Activated T-helper 1 cell treated with anti-CD3 and anti-CD28 coated beads, Interleukin-12 subunit alpha, Interleukin-12 subunit beta, Interleukin-2, Interleukin-4 antibody, amounts not matched to agents 30 ng/mL and 10 ng/mL and 1 ng/mL, durations not matched to agents 14 hours and 24 hours and 36 hours (primary cell): Measurements from ENCODE around the gene KRTAP5-6. TPM values are rescaled to one million over a fixed set of nuclear protein-coding genes. Genes with fewer than 3 reads are reported as not detected.

Experiments used
- DNase-seq: peaks from one replicate; pipeline ENCODE4 v3.0.0; 2021; ENCODE audit warnings: low spot score
- H3K27ac Mint-ChIP-seq: one replicate; pipeline ENCODE4 v1.8.0; 2021; ENCODE audit warnings: mild to moderate bottlenecking, mixed read lengths
- H3K27me3 Mint-ChIP-seq: one replicate; pipeline ENCODE4 v1.8.0; 2022; ENCODE audit warnings: mild to moderate bottlenecking, moderate library complexity, mixed read lengths; ENCODE audit not compliant: insufficient read depth
- H3K36me3 Mint-ChIP-seq: one replicate; pipeline ENCODE4 v1.8.0; 2021; ENCODE audit warnings: low read depth, mixed read lengths
- H3K4me1 Mint-ChIP-seq: one replicate; pipeline ENCODE4 v1.8.0; 2021; ENCODE audit warnings: low read depth, mixed read lengths
- H3K4me3 Mint-ChIP-seq: one replicate; pipeline ENCODE4 v1.8.0; 2021; ENCODE audit warnings: mild to moderate bottlenecking, moderate library complexity, mixed read lengths
- H3K9me3 Mint-ChIP-seq: one replicate; pipeline ENCODE4 v1.8.0; 2021; ENCODE audit warnings: mixed read lengths
- intact Hi-C: fragments of 100-400 bp; cut with micrococcal nuclease; formaldehyde crosslinking; loops from one replicate; pipeline ENCODE4 v1.15.1; 2024
- total RNA-seq: library from RNA; stranded (reverse); gene quantifications from 2 replicates; pipeline ENCODE4 v1.2.3, GENCODE V29; 2022

Gene KRTAP5-6
- total RNA-seq, 1 donor from 2014 or later: not detected

- Mint-ChIP-seq H3K27ac (no peak overlapping the region), H3K36me3 (no peaks in the 10 kb centered on the region), H3K9me3 (peaks cover 8% of the 10 kb centered on the region), H3K4me3 (no peak overlapping the region), H3K4me1 (peaks cover 6% of the 10 kb centered on the region), H3K27me3 (peaks cover 17% of the 10 kb centered on the region)
- DNase-seq: no peak
- intact Hi-C loops: no loop called here
These were observed 33.1 kb downstream of the KRTAP5-6 start for GRCh38 chr11:1730059-1730629.

- no peak for DNase-seq
- Mint-ChIP-seq H3K4me1 (peaks cover 6% of the 10 kb centered on the region), H3K27me3 (peaks cover 20% of the 10 kb centered on the region), H3K9me3 (peaks cover 21% of the 10 kb centered on the region), H3K36me3 (no peaks in the 10 kb centered on the region), H3K27ac (no peak overlapping the region), H3K4me3 (no peak overlapping the region)
- intact Hi-C loops: no loop called here
These were observed 34.6 kb downstream of the KRTAP5-6 start for GRCh38 chr11:1731451-1732059.

- H3K9me3 Mint-ChIP-seq: peaks cover 28% of the 10 kb centered on the region
- H3K27ac Mint-ChIP-seq: no peak overlapping the region
- intact Hi-C loops: no loop called here
- peaks cover 6% of the 10 kb centered on the region for H3K4me1 Mint-ChIP-seq
- H3K27me3 Mint-ChIP-seq: peaks cover 20% of the 10 kb centered on the region
- H3K4me3 Mint-ChIP-seq: no peak overlapping the region
- no peak for DNase-seq
- H3K36me3 Mint-ChIP-seq: no peaks in the 10 kb centered on the region
These were observed 35.5 kb downstream of the KRTAP5-6 start for GRCh38 chr11:1732418-1733008.

GRCh38 chr11:1733009-1733715, 36.2 kb downstream of the KRTAP5-6 start:
- no peak for DNase-seq
- Mint-ChIP-seq H3K36me3 (no peaks in the 10 kb centered on the region), H3K9me3 (peaks cover 34% of the 10 kb centered on the region), H3K27ac (no peak overlapping the region), H3K4me3 (no peak overlapping the region), H3K4me1 (peaks cover 6% of the 10 kb centered on the region), H3K27me3 (peaks cover 14% of the 10 kb centered on the region)
- intact Hi-C loops: no loop called here

- Mint-ChIP-seq H3K27ac (no peak overlapping the region), H3K4me3 (no peak overlapping the region), H3K27me3 (peaks cover 7% of the 10 kb centered on the region), H3K9me3 (peaks cover 34% of the 10 kb centered on the region), H3K4me1 (peaks cover 2% of the 10 kb centered on the region), H3K36me3 (no peaks in the 10 kb centered on the region)
- intact Hi-C loops: no loop called here
- no peak for DNase-seq
These were observed 37.0 kb downstream of the KRTAP5-6 start for GRCh38 chr11:1733716-1734640.

- H3K4me3 Mint-ChIP-seq: no peak overlapping the region
- no peaks in the 10 kb centered on the region for H3K4me1 Mint-ChIP-seq
- peaks cover 34% of the 10 kb centered on the region for H3K9me3 Mint-ChIP-seq
- H3K27me3 Mint-ChIP-seq: peaks cover 7% of the 10 kb centered on the region
- DNase-seq: no peak
- no peaks in the 10 kb centered on the region for H3K36me3 Mint-ChIP-seq
- intact Hi-C loops: no loop called here
- H3K27ac Mint-ChIP-seq: no peak overlapping the region
These were observed 37.7 kb downstream of the KRTAP5-6 start for GRCh38 chr11:1734641-1735081.

- DNase-seq: no peak
- Mint-ChIP-seq H3K9me3 (peaks cover 34% of the 10 kb centered on the region), H3K27me3 (peaks cover 9% of the 10 kb centered on the region), H3K27ac (no peak overlapping the region), H3K4me3 (no peak overlapping the region), H3K4me1 (no peaks in the 10 kb centered on the region), H3K36me3 (no peaks in the 10 kb centered on the region)
- intact Hi-C loops: no loop called here
These were observed 38.3 kb downstream of the KRTAP5-6 start for GRCh38 chr11:1735271-1735670.

- H3K36me3 Mint-ChIP-seq: no peaks in the 10 kb centered on the region
- intact Hi-C loops: no loop called here
- H3K4me1 Mint-ChIP-seq: no peaks in the 10 kb centered on the region
- DNase-seq: no peak
- no peak overlapping the region for H3K4me3 Mint-ChIP-seq
- H3K9me3 Mint-ChIP-seq: peaks cover 28% of the 10 kb centered on the region
- no peak overlapping the region for H3K27ac Mint-ChIP-seq
- peaks cover 9% of the 10 kb centered on the region for H3K27me3 Mint-ChIP-seq
These were observed 39.5 kb downstream of the KRTAP5-6 start for GRCh38 chr11:1736447-1736992.

- H3K36me3 Mint-ChIP-seq: no peaks in the 10 kb centered on the region
- H3K27me3 Mint-ChIP-seq: peaks cover 9% of the 10 kb centered on the region
- H3K9me3 Mint-ChIP-seq: peaks cover 26% of the 10 kb centered on the region
- intact Hi-C loops: no loop called here
- no peak for DNase-seq
- H3K4me3 Mint-ChIP-seq: no peak overlapping the region
- no peak overlapping the region for H3K27ac Mint-ChIP-seq
- H3K4me1 Mint-ChIP-seq: no peaks in the 10 kb centered on the region
These were observed 40.2 kb downstream of the KRTAP5-6 start for GRCh38 chr11:1737080-1737757.

GRCh38 chr11:1738380-1738779, 41.4 kb downstream of the KRTAP5-6 start:
- intact Hi-C loops: no loop called here
- Mint-ChIP-seq H3K27ac (no peak overlapping the region), H3K36me3 (no peaks in the 10 kb centered on the region), H3K4me1 (no peaks in the 10 kb centered on the region), H3K27me3 (peaks cover 9% of the 10 kb centered on the region), H3K9me3 (peaks cover 26% of the 10 kb centered on the region), H3K4me3 (no peak overlapping the region)
- DNase-seq: no peak

GRCh38 chr11:1739576-1739975, 42.6 kb downstream of the KRTAP5-6 start:
- no peak overlapping the region for H3K27ac Mint-ChIP-seq
- peaks cover 9% of the 10 kb centered on the region for H3K27me3 Mint-ChIP-seq

More at GRCh38 chr11:1739576-1739975, 42.6 kb downstream of the KRTAP5-6 start:
- intact Hi-C loops: no loop called here
- H3K4me1 Mint-ChIP-seq: no peaks in the 10 kb centered on the region
- H3K9me3 Mint-ChIP-seq: peaks cover 26% of the 10 kb centered on the region
- H3K4me3 Mint-ChIP-seq: no peak overlapping the region
- no peak for DNase-seq
- H3K36me3 Mint-ChIP-seq: no peaks in the 10 kb centered on the region
